ENCODE data around the gene SEC61A1.

DNA sequence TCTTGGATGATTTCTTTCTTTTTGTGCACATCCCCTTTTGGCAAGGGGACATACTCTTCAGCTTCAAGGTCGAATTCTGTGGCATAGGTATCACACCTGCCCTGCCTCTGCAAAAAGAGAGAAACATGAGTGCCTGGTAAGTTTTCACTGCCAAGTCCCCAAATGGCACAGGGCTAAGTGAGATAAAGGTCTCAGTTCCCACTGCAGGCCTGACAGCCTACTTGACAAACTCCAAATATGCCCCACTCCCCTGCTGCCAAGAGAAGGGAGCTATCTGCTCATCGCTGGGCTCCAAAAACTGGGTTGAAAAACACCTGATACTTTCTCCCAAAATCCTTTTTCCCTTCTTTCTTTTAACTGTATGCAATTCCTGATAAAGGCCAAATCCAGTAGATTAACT, 48.4 kb downstream of the SEC61A1 start:
- TF ChIP-seq POLR2A (IDR thresholded peaks at IDR 0.05; ENCODE audit: low read length) = no peak
- TF ChIP-seq GATA1 (IDR thresholded peaks at IDR 0.05; ENCODE audit: low read depth, low read length) = no peak
